ENCODE data around the gene PARM1. TPM values are rescaled to one million over a fixed set of nuclear protein-coding genes. Genes with fewer than 3 reads are reported as not detected.

Gene PARM1
- total RNA-seq, 1 donor from 2014 or later: 1.6 TPM

DNA sequence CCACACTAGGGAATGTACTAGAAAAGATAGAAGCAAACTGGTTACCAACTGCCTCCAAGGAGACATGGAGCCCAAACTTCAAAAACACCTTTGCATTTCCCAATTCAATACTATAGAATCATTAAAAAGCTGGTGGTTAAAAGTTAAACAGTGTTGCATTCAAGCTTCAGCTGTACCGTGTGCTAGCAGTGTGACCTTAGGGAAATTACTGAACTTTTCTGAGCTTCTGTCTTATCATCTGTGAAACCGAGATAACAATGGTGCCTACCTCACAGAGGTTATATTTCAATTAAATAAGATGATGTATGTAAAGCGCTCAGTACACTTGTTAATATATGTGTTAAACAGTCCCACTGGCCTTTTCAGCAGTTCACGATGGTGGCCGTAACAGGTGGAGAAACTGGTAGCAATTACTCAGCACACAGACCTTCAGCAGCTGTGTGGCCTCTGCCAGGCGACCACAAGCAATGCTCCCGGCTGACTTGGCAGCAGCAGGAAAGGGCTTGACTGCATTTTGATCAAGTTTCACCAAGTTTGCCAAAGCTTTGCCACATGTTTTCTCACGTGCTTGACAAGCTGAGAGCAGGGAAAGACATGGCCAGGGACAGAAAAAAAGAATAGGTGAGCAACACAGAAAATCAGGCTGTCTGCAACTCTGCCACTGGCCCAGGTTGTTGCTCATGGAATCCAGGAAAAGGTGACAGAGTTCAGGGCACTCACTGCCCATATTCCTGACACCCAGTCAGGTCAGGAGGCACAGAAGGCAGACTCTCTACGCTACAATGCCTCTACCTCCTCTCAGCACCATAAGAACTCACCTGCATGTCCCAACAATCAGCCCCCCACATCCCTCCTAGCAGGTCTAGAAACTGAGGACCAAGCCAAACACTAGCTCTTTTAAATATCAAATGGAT, 72.1 kb downstream of the PARM1 start:
- TF ChIP-seq, protein P1, sequence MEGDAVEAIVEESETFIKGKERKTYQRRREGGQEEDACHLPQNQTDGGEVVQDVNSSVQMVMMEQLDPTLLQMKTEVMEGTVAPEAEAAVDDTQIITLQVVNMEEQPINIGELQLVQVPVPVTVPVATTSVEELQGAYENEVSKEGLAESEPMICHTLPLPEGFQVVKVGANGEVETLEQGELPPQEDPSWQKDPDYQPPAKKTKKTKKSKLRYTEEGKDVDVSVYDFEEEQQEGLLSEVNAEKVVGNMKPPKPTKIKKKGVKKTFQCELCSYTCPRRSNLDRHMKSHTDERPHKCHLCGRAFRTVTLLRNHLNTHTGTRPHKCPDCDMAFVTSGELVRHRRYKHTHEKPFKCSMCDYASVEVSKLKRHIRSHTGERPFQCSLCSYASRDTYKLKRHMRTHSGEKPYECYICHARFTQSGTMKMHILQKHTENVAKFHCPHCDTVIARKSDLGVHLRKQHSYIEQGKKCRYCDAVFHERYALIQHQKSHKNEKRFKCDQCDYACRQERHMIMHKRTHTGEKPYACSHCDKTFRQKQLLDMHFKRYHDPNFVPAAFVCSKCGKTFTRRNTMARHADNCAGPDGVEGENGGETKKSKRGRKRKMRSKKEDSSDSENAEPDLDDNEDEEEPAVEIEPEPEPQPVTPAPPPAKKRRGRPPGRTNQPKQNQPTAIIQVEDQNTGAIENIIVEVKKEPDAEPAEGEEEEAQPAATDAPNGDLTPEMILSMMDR (IDR thresholded peaks at IDR 0.05): no peak
- TF ChIP-seq EZH2phosphoT487 (IDR thresholded peaks at IDR 0.05) (no peak), EZH2 (IDR thresholded peaks at IDR 0.05) (no peak)
- peaks cover 17% of the 10 kb centered on the region for H3K36me3 Mint-ChIP-seq

DNA sequence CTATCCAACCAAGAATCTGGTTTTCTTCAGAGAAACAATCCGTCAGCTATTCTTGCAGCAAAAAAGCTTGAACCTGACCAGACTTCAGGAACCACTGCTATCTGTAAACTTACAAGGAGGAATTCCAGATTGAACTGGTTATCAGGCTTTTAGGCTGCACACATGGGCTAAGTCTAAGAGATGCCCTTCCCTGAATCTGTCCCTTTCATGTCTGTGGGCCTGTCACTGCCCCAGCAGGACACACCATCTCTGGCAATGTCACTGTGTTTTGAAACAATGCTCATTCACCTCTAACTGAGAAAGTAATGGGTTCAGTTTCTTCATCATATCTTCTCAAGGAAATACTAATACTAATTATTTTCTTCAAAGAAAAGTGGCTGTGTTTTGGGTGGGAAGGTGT, 72.8 kb downstream of the PARM1 start:
- H3K27me3 ChIP-seq: no peaks in the 10 kb centered on the region
- no peak overlapping the region for H3K27ac Mint-ChIP-seq
- H2AFZ ChIP-seq (replicated peaks): no peak overlapping the region
- H3K27me3 Mint-ChIP-seq (ENCODE audit: insufficient read depth, low read depth): peaks cover 4% of the 10 kb centered on the region
- no peak overlapping the region for H3K4me2 ChIP-seq
- peaks cover 19% of the 10 kb centered on the region for H3K36me3 Mint-ChIP-seq
- TF ChIP-seq EZH2 (IDR thresholded peaks at IDR 0.05) (no peak), EZH2phosphoT487 (IDR thresholded peaks at IDR 0.05) (no peak)
- TF ChIP-seq, protein P1 (IDR thresholded peaks at IDR 0.05): no peak
- H3K79me2 ChIP-seq (ENCODE audit: low read depth): no peaks in the 10 kb centered on the region
- no peak overlapping the region for H3K4me3 Mint-ChIP-seq
- no peaks in the 10 kb centered on the region for H3F3A ChIP-seq (ENCODE audit: low read depth)
- peaks cover 17% of the 10 kb centered on the region for H3K9me3 Mint-ChIP-seq
- no peak overlapping the region for H3K4me3 ChIP-seq
- H3K9me3 ChIP-seq (ENCODE audit: low read depth): no peaks in the 10 kb centered on the region
- H3K4me1 Mint-ChIP-seq: no peaks in the 10 kb centered on the region
- no peaks in the 10 kb centered on the region for H4K20me1 ChIP-seq (ENCODE audit: low read depth)
- no peak for DNase-seq (ENCODE audit: low spot score)
- no peak overlapping the region for H3K9ac ChIP-seq
- H3K4me1 ChIP-seq: no peaks in the 10 kb centered on the region
- no peaks in the 10 kb centered on the region for H3K36me3 ChIP-seq
- no peak overlapping the region for H3K27ac ChIP-seq

More for the DNA sequence above, 72.1 kb downstream of the PARM1 start:
- no peaks in the 10 kb centered on the region for H3K4me1 Mint-ChIP-seq
- Histone ChIP-seq H2AFZ (replicated peaks) (no peak overlapping the region), H3F3A (ENCODE audit: low read depth) (no peaks in the 10 kb centered on the region), H3K36me3 (no peaks in the 10 kb centered on the region), H3K4me2 (no peak overlapping the region), H3K27ac (no peak overlapping the region), H3K27me3 (no peaks in the 10 kb centered on the region), H3K79me2 (ENCODE audit: low read depth) (no peaks in the 10 kb centered on the region), H3K9me3 (ENCODE audit: low read depth) (no peaks in the 10 kb centered on the region), H4K20me1 (ENCODE audit: low read depth) (no peaks in the 10 kb centered on the region), H3K9ac (no peak overlapping the region), H3K4me3 (no peak overlapping the region), H3K4me1 (no peaks in the 10 kb centered on the region)
- peaks cover 17% of the 10 kb centered on the region for H3K9me3 Mint-ChIP-seq
- no peak overlapping the region for H3K4me3 Mint-ChIP-seq
- H3K27me3 Mint-ChIP-seq (ENCODE audit: insufficient read depth, low read depth): peaks cover 4% of the 10 kb centered on the region
- DNase-seq (ENCODE audit: low spot score): no peak
- H3K27ac Mint-ChIP-seq: no peak overlapping the region

DNA sequence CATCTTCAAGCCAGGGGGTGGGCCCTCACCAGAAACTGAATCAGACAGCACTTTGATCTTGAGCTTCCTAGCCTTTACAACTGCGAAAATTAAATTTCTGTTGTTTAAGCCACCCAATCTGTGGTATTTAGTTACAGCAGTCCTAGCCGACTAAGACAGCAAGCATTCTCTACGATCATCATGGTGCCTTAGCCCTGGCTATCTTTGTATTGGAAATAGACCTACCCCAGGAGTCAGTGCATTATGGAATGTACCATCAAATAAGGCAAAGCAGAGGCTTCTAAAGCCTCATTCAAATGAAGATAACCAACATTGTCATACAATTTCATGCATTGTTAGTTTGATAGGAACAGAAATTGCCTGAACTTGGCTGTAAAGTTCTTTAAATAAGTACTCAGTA, 75.0 kb downstream of the PARM1 start:
- Histone ChIP-seq H3K79me2 (ENCODE audit: low read depth) (no peaks in the 10 kb centered on the region), H3K4me1 (no peaks in the 10 kb centered on the region), H3K27ac (no peak overlapping the region), H3K4me3 (no peak overlapping the region), H3K4me2 (no peak overlapping the region), H3K36me3 (no peaks in the 10 kb centered on the region), H3F3A (ENCODE audit: low read depth) (no peaks in the 10 kb centered on the region), H3K9ac (no peak overlapping the region), H2AFZ (replicated peaks) (no peak overlapping the region), H4K20me1 (ENCODE audit: low read depth) (no peaks in the 10 kb centered on the region), H3K27me3 (no peaks in the 10 kb centered on the region), H3K9me3 (ENCODE audit: low read depth) (no peaks in the 10 kb centered on the region)
- no peak for DNase-seq (ENCODE audit: low spot score)
- H3K9me3 Mint-ChIP-seq: peaks cover 17% of the 10 kb centered on the region
- no peak overlapping the region for H3K27ac Mint-ChIP-seq
- peaks cover 4% of the 10 kb centered on the region for H3K27me3 Mint-ChIP-seq (ENCODE audit: insufficient read depth, low read depth)
- peaks cover 29% of the 10 kb centered on the region for H3K36me3 Mint-ChIP-seq
- H3K4me1 Mint-ChIP-seq: no peaks in the 10 kb centered on the region
- H3K4me3 Mint-ChIP-seq: no peak overlapping the region
- TF ChIP-seq EZH2 (IDR thresholded peaks at IDR 0.05): no peak
- no peak for TF ChIP-seq EZH2phosphoT487 (IDR thresholded peaks at IDR 0.05)
- TF ChIP-seq, protein P1 (IDR thresholded peaks at IDR 0.05): no peak
